ENCODE results near the gene SFN.
"Not testable (repeated sequence)": the region's sequence is repeated elsewhere in the genome, so short reads cannot be mapped to it uniquely, and the experiment has no call there.

The SFN gene

DNA sequence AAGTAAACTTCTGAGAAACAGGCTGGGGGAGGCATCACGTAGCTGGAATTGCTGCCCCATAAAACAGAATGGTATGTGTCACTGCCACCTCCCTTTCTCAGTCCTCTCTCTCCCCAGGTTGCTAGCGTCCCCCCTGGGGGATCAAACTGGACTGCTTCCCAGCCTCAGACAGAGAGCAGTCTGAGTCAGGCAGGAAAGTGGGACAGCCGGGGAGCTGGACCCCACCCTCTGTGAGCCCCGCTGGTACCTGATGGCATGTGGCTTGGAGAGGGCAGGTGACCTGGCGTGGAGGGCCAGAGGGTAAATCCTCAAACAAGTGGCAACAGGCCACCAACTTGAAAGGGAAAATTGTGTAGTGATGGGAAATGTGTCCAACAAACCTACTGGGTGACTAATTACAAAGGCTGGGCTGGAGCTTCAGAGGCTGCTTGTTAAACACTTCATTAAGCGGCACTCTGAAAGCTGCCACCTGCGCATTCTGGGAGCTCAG lies 1.0 kb upstream of the SFN start:
- peak in 6 of 51 donors; percentile 8 to 58 (median 25) for DNase-seq

DNA sequence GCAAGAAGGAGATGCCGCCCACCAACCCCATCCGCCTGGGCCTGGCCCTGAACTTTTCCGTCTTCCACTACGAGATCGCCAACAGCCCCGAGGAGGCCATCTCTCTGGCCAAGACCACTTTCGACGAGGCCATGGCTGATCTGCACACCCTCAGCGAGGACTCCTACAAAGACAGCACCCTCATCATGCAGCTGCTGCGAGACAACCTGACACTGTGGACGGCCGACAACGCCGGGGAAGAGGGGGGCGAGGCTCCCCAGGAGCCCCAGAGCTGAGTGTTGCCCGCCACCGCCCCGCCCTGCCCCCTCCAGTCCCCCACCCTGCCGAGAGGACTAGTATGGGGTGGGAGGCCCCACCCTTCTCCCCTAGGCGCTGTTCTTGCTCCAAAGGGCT lies 732 bp downstream of the SFN start:
- no peak for DNase-seq

DNA sequence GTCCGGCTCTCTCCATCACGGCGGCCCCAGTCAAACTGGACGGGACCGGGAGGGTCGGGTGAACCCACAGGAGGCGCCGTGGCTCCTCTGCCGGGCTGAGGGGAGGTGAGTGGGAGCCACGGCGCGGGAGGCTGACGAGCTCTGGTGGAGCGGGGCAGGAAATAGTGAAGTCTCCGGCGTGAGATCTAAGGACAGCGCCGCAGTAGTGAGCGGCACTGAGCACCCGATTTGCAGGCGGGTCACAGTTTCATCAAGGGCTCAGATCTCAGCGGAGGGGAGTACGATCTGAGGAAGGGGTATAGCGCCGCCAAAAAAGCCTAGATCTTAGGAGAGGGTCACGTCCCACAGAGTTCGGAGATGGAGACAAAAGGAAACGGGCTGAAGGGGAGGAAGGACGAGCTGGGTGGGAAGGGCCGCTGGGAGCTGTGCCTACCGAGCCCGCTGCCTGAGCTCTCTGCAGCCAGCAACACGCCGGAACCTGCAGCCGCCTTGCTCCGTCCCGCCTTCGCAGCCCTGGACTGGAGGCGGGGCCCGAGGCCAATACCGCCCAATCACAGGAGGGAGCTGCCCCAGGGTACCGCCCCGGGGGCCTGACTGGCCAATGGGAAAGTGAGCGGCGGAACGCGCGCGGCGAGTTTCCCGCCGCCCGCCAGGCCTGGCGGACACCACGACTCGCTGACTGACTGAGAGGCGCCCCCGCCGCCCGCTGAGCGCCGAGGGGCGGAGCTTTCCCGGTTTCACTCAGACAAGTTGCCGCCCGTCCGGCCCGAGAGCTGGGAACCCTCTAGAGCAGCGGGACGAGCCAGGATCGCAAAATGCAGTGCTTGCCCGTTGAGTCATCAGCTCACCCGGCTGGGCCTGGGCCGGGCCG lies 1.9 kb downstream of the SFN start:
- DNase-seq: peak; percentile 31 to 99 (median 95)

DNA sequence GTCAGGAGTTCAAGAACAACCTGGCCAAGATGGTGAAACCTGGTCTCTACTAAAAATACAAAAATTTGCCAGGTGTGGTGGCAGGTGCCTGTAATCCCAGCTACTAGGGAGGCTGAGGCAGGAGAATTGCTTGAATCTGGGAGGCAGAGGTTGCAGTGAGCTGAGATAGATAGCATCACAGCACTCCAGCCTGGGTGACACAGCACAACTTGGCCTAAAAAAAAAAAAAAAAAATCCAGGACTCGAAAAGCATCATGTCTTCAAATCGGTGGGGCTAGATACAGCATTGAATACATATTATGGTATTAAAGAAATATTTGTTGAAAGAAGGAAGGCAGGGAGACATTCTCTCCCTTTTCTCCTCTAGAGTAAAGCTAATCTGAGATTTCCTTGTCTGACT lies 10.1 kb downstream of the SFN start:
- DNase-seq: not testable (repeated sequence)

DNA sequence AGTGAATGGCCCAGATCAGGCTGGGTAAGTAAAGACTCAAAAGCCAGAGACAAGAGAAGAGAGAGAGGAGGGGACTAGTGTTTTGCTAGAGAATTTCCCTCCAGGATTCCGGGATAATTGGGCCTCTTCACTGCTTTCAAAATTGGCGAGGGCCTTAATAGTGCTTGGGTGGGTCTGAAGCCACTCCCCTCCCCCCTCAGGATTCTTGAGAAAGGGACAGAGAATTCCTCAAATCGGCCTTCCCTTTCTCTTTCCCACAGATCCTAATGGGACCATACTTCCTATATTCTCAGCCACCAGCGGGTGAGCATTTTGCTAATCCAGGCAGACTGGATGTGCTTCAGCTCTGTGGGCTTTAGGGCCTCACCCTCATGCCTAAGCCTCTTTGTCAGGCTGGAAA lies 11.9 kb downstream of the SFN start:
- DNase-seq: no peak

DNA sequence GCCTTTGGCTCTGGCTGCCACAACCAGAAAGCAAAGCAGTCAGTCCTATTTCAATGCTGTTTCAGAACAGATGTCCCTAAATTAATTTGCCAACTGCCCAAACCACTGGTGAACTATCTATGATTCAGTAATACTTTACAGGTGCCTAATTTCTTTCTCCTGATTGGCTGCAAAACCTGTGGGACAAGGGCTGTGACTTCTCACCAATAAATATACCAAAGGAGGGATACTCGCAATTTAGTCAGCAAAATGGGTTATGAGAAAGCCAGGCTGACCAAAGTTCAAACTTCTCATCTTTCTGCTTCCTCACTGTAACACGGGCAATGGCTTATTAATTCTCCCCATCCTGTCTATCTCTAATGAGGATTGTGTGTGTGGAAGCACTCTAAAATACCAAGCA lies 14.4 kb downstream of the SFN start:
- DNase-seq: no peak

DNA sequence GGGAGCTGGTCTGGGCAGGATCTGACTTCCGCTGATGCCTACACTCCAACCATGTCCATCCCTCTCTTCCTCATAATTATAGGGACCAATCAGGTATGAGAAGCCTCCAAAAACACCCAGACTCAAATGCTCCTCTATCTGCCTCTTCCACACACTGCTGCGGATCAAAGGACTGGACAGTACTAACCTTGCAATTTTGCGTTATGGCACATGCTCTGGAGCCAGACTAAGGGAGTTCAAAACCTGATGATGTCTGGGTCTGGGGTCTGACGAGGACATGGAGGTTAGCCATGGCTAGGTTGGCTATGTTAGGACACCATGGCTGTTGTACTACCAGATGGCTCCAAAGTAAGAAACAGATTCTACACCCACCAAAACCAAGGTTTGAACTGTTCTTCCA lies 16.8 kb downstream of the SFN start:
- DNase-seq: no peak

DNA sequence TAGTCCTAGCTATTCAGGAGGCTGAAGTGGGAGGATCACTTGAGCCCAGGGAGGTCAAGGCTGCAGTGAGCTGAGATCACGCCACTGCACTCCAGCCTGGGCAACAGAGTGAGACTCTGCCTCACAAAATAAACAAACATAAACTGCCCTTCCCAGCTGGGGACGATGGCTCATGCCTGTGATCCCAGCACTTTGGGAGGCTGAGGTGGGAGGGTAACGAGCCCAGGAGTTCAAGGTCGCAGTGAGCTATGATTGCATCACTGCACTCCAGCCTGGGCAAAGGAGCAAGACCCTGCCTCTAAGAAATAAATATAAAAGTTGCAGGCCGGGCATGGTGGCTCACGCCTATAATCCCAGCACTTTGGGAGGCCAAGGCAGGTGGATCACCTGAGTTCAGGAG lies 18.7 kb downstream of the SFN start:
- not testable (repeated sequence) for DNase-seq

DNA sequence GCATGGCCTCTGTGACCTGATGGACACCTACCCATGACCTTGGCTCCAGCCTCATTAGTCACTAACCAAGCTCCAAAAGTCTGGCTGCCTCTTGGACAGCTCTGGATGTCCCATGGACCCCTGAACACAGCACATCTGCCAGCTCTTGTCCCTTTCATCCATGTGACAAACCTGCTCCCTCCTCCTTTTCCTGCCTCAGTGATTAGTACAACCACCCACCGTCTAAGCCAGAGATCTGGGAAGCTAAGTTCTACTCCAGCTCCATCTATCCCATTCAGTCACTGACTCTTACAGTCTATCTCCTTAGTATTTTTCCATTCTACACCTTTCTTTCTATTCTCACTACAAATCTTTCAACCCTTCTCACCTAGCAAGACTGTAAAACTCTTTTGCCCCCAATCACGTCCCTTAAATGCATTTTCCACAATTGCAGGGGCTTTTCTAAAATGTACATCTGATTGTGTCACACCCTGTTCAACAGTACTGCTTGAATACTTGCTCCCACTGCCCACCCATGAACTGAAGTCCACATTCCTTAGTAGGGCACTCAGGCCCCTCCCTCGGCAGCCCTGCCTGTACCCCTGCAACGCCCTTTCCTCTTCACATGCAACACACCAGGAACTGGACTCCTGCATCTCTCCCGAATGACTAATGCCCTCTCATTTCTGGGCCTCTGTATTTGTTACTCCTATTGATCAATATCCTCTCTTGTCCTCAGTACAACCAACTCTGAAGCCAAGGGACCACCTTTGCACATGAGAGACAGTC lies 19.9 kb downstream of the SFN start:
- no peak for DNase-seq

DNA sequence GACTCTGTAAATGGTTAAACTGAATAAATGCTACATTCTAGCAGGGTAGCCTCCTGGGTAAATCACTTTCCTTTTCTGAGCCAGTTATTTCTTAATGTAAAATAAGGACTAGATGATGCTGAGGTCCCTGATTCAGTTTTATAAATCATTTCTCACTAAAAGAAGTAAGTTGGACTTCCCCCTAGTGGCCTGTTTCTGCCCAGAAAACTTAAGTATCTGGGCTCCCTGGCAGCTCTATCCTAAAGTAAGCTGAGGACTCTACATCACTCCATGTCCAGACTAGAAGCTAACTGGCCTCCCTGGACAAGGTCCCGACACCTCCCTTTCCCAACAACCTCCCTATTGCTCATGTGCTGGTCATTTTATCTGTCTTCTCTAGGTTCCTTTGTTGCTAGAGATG lies 24.2 kb downstream of the SFN start:
- no peak for DNase-seq

DNA sequence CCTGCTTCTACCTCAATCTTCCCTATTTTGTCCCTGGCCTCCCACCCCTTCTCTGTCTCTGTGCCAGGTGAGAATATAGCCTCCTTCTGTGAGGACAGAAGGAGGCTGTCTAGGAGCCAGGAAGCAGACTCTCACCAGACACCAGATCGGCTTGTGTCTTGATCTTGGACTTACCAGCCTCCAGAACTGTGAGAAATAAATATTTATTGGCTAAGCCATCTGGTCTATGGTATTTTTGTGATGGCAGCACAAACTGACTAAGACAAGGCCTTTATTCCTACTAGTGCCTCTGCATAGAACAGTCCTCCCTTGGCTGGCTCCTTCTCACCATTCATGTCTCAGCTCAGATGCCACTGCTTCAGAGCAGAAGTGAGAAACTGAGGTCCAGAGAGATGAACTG lies 25.3 kb downstream of the SFN start:
- DNase-seq: no peak

DNA sequence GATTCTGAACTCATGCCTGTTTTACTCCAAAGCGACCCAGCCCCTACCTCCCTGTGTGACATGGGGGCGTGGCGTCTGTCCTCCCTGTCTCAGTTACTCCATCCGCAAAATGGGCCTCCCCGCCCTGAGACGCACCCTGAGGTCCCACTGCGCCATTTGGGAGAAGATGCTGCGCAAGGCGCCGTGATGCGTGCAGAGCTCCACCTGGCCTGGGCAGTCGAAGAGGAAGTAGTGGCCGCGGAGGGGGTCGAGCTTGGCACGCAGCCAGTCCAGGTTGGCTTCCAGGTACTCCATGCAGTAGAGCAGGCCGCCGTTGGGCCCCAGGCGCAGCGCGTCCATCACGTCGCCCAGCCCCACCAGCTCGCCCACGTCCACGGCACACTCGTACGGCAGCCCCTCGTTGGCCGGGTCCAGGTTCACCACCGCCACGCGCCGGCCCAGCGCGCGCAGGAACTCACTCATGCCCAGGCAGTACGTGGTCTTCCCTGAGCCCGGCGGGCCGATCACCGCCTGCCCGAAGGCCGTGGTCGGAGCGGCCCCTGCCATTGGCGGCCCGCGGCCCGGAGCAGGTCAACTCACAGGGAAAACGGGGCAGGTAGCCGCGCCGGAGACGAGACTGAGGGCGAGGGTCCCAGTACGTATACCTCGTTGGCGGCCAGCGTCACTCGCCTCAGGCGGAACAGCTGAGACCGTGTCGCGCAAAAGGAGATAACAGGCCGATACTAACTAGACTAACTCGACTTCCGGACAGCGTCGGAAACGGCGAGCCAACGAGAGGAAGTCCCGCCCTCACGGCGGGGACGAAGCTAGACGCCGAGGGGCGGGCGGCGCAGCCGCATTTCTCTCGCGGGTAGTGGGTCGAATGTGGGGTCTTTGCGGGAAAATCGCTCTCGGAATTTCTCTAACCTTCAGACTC lies 26.9 kb downstream of the SFN start, which contains the start of gene GPN2:
Gene GPN2, minus strand, starts transcription at position 733 of the 916 bp plus-strand sequence. Its CDS starts 187 bp downstream, at position 546.
- DNase-seq: peak; percentile 13 to 85 (median 68)

DNA sequence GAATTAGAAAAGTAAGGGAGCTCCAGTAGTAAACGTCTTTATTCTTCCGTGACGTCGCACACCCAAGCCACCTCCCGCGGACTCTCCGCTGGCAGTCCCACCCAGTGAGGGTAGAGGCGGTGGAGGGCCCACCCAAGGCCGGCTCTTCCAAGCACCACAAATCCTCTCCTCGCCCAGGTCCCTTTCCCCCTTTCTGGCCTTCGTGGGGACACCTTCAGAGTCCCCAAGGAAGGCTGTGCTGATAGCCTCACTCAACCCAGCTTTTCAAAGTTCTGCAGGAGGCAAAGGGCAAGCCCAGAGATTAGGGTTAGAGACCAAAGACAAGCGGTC lies 27.5 kb downstream of the SFN start:
- DNase-seq: peak in 2 of 51 donors; percentile 39 to 43

DNA sequence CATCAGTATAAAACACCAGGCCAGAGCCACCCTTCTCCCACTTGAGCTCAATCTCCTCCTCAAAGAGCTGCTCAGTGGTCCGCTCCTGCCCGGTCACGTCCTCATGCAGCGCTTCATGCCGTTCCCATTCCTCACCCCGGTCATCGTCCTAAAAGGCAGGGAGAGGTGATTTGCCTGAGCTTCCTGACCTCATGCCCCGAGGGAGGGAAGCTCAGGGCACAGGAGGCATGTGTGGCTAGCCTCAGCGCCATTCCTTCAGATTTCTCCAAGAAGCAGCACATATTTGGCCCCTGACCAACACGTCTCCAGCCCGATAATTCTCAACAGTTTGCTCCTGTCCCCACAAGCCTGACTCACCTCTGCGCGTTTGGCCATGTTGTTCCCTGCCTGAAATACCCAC lies 31.3 kb downstream of the SFN start:
- no peak for DNase-seq

DNA sequence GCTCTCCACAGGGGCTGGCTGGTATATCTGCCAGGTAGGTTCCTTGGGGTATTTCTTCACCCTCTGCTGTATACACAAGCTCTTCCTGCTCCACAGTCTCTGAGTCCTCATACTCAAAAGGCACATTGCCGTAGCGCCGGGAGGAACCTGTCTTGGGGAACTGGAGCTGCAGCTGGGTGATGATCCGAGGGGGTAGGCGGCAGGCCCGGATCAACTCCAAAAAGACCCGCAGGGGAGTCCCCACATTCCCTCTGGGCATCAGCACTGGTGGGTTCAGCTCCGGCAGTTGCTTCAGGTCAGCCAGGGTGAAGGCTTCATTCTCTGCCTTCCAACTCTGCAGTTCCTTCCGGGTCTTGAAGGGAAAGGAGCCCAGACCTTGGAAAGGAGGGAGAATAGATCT lies 34.4 kb downstream of the SFN start:
- no peak for DNase-seq

DNA sequence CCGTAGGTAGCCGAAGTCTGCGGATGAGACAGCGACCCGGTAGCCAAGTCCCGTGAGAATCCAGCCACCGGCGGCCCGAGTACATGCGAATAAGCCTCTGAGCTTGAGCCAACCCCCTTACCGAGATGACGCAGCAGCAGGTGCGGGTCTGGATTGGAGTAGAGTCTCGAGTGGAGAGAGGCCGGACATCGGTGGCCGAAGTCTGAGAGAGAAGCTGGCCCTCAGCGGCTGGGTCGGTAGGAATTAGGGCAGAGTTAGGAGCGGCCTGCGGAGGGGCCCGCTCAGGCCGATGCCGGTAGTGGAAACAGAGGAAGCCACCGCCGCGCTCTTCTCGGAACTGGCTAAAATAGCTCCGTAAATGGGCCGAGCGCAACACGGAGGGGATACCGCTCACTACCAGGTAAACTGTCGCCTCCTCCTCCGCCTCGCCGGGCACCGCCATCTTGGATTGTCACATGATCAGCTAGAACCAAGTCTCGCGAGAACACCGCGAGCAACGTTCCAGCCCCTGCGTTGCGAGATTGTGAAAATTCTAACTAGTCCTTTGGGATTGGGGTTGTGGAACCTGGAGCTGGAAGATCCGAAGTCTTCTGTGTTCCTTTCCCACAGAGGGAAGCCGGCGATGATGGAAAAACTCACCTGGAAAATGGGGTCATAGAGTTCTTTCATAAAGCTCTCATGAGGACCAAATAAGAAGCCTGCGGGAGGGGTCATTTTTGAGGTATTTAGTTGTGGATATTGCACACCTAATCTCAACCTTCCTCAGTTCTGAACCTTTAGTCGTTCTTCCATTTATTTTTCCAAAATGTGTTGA lies 37.3 kb downstream of the SFN start, which contains the start of gene GPATCH3:
Gene GPATCH3, minus strand, starts transcription at position 467 of the 814 bp plus-strand sequence. Its CDS starts 25 bp downstream, at position 442.
- DNase-seq: peak; percentile 11 to 90 (median 74)

DNA sequence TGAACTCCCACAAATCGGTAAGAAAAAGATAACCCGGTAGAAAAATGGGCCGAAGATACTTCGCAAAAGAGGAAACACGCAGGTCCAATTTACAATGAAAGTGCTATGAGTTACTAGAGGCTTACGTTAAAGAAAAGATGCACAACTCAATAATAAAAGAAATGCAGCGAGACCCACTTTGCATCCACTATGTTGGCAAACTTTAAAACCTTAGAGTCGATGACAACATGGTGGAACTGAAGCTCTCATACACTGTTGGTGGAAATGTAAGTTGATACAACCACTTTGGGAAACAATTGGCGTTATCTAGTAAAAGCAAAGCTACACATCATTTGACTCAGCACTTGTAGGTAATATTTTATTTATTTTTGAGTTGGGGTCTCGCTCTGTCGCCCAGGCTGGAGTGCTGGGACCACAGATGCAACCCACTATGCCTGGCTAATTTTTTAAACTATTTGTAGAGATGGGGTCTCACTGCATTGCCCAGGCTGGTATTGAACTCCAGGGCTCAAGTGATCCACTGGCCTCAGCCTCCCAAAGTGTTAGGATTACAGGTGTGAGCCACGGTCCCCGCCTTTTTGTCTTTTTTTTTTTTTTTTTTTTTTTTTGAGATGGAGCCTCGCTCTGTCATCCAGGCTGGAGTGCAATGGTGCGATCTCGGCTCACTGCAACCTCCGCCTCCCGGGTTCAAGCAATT lies 38.0 kb downstream of the SFN start:
- no peak for DNase-seq

DNA sequence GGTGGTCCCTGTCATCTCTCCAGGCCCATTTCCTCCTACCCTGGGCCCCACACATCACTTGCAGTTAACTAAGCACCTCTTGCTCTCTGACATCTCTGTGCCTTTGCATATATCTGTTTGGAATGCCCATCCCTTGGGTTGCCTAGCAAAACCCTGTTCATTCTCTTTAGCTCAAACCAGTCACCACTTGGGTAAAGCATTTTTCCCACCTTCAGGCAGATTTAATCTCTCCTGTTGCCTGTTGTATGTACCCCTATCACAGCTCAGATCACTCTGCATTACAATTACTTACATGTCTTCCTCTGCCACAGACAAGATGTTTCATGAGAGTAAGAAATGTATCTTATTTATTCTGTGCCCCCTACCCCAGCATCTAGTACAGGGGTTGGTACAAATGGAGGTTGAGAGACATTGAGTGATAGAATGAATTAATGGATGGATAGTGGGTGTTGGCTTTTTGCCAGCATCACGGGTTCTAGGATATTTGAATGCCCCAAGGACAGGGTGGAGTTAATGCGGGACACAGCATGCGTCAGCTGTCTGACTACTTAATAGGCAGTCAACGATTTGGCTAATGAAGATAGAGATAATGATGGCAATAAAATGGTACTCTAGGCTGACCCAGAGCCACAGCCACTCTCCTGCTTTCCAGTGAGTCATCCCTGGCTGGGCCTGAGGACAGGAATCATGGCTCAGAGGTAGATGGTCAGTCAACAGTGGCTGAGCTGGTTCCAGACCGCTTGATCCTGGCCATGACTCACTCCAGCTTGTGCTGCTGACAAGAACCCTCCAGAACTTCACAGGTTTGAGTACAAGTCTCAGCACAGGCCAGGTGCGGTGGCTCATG lies 44.3 kb downstream of the SFN start:
- no peak for DNase-seq

DNA sequence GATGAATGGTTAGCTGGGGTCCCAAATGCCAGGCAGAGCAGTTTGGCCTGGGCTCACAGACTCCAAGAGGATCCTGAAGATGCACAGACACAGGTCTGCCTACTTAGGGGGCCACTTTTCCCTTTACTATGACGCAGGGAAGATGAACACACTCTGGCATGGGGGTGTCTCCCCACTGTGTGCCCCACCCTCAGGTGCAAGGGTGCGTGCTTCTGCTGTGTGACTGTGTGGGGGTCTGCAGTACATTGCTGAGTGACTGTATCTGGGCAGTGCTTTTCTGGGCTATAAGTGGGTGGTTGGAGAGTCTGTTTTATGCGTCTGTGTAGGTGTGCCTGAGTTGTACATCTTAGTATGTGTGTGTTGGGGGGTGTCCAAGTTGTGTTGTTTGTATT lies 47.0 kb downstream of the SFN start:
- DNase-seq: peak in 1 of 51 donors; percentile 44

All from hypothalamus (tissue), 51 donors.